ENCODE measurements around the gene TEPSIN. TPM values are rescaled to one million over a fixed set of nuclear protein-coding genes. Genes with fewer than 3 reads are reported as not detected.

The TEPSIN gene
- total RNA-seq, 2 donors from 2014 or later: 47.9 to 61.7 TPM

GRCh38 chr17:81277421-81277820, 38.6 kb upstream of the TEPSIN start:
- no peaks in the 10 kb centered on the region for H3K36me3 Mint-ChIP-seq
- H3K4me3 Mint-ChIP-seq: no peak overlapping the region
- DNase-seq (ENCODE audit: low spot score) (no peak), ATAC-seq (no peak)
- H3K4me1 Mint-ChIP-seq (ENCODE audit: low read depth in 2 of 2): peaks cover 0 to 7% of the 10 kb centered on the region in 2 donors
- no peaks in the 10 kb centered on the region for H3K27me3 Mint-ChIP-seq
- H3K9me3 Mint-ChIP-seq: no peaks in the 10 kb centered on the region
- no peak overlapping the region for H3K27ac Mint-ChIP-seq

- ATAC-seq: no peak
- H3K27me3 Mint-ChIP-seq: no peaks in the 10 kb centered on the region
Observed at GRCh38 chr17:81276781-81277180, 37.9 kb upstream of the TEPSIN start.

GRCh38 chr17:81274471-81274855, 35.6 kb upstream of the TEPSIN start:
- Mint-ChIP-seq H3K27me3 (no peaks in the 10 kb centered on the region), H3K36me3 (no peaks in the 10 kb centered on the region), H3K4me1 (ENCODE audit: low read depth in 2 of 2) (peaks cover 0 to 3% of the 10 kb centered on the region in 2 donors), H3K27ac (no peak overlapping the region), H3K9me3 (no peaks in the 10 kb centered on the region), H3K4me3 (no peak overlapping the region)
- ATAC-seq (no peak), DNase-seq (ENCODE audit: low spot score) (no peak)

More at GRCh38 chr17:81276781-81277180, 37.9 kb upstream of the TEPSIN start:
- Mint-ChIP-seq H3K9me3 (no peaks in the 10 kb centered on the region), H3K27ac (no peak overlapping the region), H3K4me1 (ENCODE audit: low read depth in 2 of 2) (peaks cover 0 to 7% of the 10 kb centered on the region in 2 donors), H3K4me3 (no peak overlapping the region), H3K36me3 (no peaks in the 10 kb centered on the region)
- DNase-seq (ENCODE audit: low spot score): no peak

- DNase-seq (ENCODE audit: low spot score): no peak
- no peaks in the 10 kb centered on the region for H3K9me3 Mint-ChIP-seq
- H3K36me3 Mint-ChIP-seq: no peaks in the 10 kb centered on the region
- H3K4me1 Mint-ChIP-seq (ENCODE audit: low read depth in 2 of 2): peaks cover 0 to 3% of the 10 kb centered on the region in 2 donors
- ATAC-seq: no peak
- H3K27me3 Mint-ChIP-seq: no peaks in the 10 kb centered on the region
- no peak overlapping the region for H3K27ac Mint-ChIP-seq
- H3K4me3 Mint-ChIP-seq: no peak overlapping the region
Observed at GRCh38 chr17:81273698-81274470, 35.0 kb upstream of the TEPSIN start.

GRCh38 chr17:81272616-81273015, 33.8 kb upstream of the TEPSIN start:
- Mint-ChIP-seq H3K27me3 (no peaks in the 10 kb centered on the region), H3K4me1 (ENCODE audit: low read depth in 2 of 2) (peaks cover 0 to 3% of the 10 kb centered on the region in 2 donors), H3K36me3 (no peaks in the 10 kb centered on the region), H3K4me3 (no peak overlapping the region), H3K9me3 (no peaks in the 10 kb centered on the region), H3K27ac (no peak overlapping the region)
- ATAC-seq: no peak
- no peak for DNase-seq (ENCODE audit: low spot score)

- H3K4me3 Mint-ChIP-seq: no peak overlapping the region
- no peaks in the 10 kb centered on the region for H3K36me3 Mint-ChIP-seq
- ATAC-seq (peak in 1 of 2 donors; percentile 44), DNase-seq (ENCODE audit: low spot score) (no peak)
- no peaks in the 10 kb centered on the region for H3K4me1 Mint-ChIP-seq (ENCODE audit: low read depth in 2 of 2)
- H3K27me3 Mint-ChIP-seq: no peaks in the 10 kb centered on the region
- no peak overlapping the region for H3K27ac Mint-ChIP-seq
- no peaks in the 10 kb centered on the region for H3K9me3 Mint-ChIP-seq
Observed at GRCh38 chr17:81271226-81271625, 32.4 kb upstream of the TEPSIN start.

- DNase-seq (ENCODE audit: low spot score): no peak
- Mint-ChIP-seq H3K4me3 (no peak overlapping the region), H3K27ac (no peak overlapping the region), H3K36me3 (peaks cover 6% of the 10 kb centered on the region), H3K4me1 (ENCODE audit: low read depth in 2 of 2) (peaks cover 0 to 6% of the 10 kb centered on the region in 2 donors), H3K27me3 (no peaks in the 10 kb centered on the region), H3K9me3 (no peaks in the 10 kb centered on the region)
- ATAC-seq: no peak
Observed at GRCh38 chr17:81270279-81270678, 31.4 kb upstream of the TEPSIN start.

GRCh38 chr17:81267390-81268067, 28.7 kb upstream of the TEPSIN start:
- H3K27me3 Mint-ChIP-seq: no peaks in the 10 kb centered on the region
- H3K4me1 Mint-ChIP-seq (ENCODE audit: low read depth in 2 of 2): peaks cover 0 to 6% of the 10 kb centered on the region in 2 donors
- no peak for DNase-seq (ENCODE audit: low spot score)
- no peak for ATAC-seq
- no peaks in the 10 kb centered on the region for H3K9me3 Mint-ChIP-seq
- H3K27ac Mint-ChIP-seq: no peak overlapping the region
- no peak overlapping the region for H3K4me3 Mint-ChIP-seq
- peaks cover 6% of the 10 kb centered on the region for H3K36me3 Mint-ChIP-seq

- H3K4me1 Mint-ChIP-seq (ENCODE audit: low read depth in 2 of 2): peaks cover 0 to 6% of the 10 kb centered on the region in 2 donors
- ATAC-seq (no peak), DNase-seq (ENCODE audit: low spot score) (no peak)
- no peaks in the 10 kb centered on the region for H3K9me3 Mint-ChIP-seq
- H3K4me3 Mint-ChIP-seq: no peak overlapping the region
- peaks cover 6% of the 10 kb centered on the region for H3K36me3 Mint-ChIP-seq
- no peaks in the 10 kb centered on the region for H3K27me3 Mint-ChIP-seq
- no peak overlapping the region for H3K27ac Mint-ChIP-seq
Observed at GRCh38 chr17:81265576-81265975, 26.7 kb upstream of the TEPSIN start.

GRCh38 chr17:81264640-81265039, 25.8 kb upstream of the TEPSIN start:
- ATAC-seq: no peak
- H3K4me1 Mint-ChIP-seq (ENCODE audit: low read depth in 2 of 2): peaks cover 0 to 6% of the 10 kb centered on the region in 2 donors
- H3K4me3 Mint-ChIP-seq: no peak overlapping the region
- peaks cover 6% of the 10 kb centered on the region for H3K36me3 Mint-ChIP-seq
- H3K27me3 Mint-ChIP-seq: no peaks in the 10 kb centered on the region
- H3K27ac Mint-ChIP-seq: no peak overlapping the region
- DNase-seq (ENCODE audit: low spot score): no peak
- H3K9me3 Mint-ChIP-seq: no peaks in the 10 kb centered on the region

GRCh38 chr17:81263371-81264181, 24.7 kb upstream of the TEPSIN start:
- no peak overlapping the region for H3K27ac Mint-ChIP-seq
- ATAC-seq: no peak
- H3K27me3 Mint-ChIP-seq: no peaks in the 10 kb centered on the region

GRCh38 chr17:81261582-81262336, 22.9 kb upstream of the TEPSIN start:
- Mint-ChIP-seq H3K36me3 (peaks cover 6% of the 10 kb centered on the region), H3K4me1 (ENCODE audit: low read depth in 2 of 2) (peaks cover 0 to 6% of the 10 kb centered on the region in 2 donors), H3K27ac (no peak overlapping the region), H3K4me3 (no peak overlapping the region), H3K27me3 (no peaks in the 10 kb centered on the region), H3K9me3 (no peaks in the 10 kb centered on the region)
- no peak for DNase-seq (ENCODE audit: low spot score)
- no peak for ATAC-seq

More at GRCh38 chr17:81263371-81264181, 24.7 kb upstream of the TEPSIN start:
- DNase-seq (ENCODE audit: low spot score): no peak
- Mint-ChIP-seq H3K36me3 (peaks cover 6% of the 10 kb centered on the region), H3K4me3 (no peak overlapping the region), H3K4me1 (ENCODE audit: low read depth in 2 of 2) (peaks cover 0 to 6% of the 10 kb centered on the region in 2 donors), H3K9me3 (no peaks in the 10 kb centered on the region)

GRCh38 chr17:81261096-81261495, 22.2 kb upstream of the TEPSIN start:
- Mint-ChIP-seq H3K36me3 (peaks cover 5% of the 10 kb centered on the region), H3K9me3 (no peaks in the 10 kb centered on the region), H3K27me3 (no peaks in the 10 kb centered on the region), H3K4me1 (ENCODE audit: low read depth in 2 of 2) (peaks cover 0 to 6% of the 10 kb centered on the region in 2 donors), H3K27ac (no peak overlapping the region), H3K4me3 (no peak overlapping the region)
- ATAC-seq (no peak), DNase-seq (ENCODE audit: low spot score) (no peak)

Measured in natural killer cell treated with Interleukin-12 subunit alpha and Interleukin-12 subunit beta and Interleukin-15 and Interleukin-18, amount 100 ng/mL, for 72 hours (primary cell).